ENCODE results near the gene HAVCR1.
"Not testable (repeated sequence)": the region's sequence is repeated elsewhere in the genome, so short reads cannot be mapped to it uniquely, and the experiment has no call there.

HAVCR1 gene

DNA sequence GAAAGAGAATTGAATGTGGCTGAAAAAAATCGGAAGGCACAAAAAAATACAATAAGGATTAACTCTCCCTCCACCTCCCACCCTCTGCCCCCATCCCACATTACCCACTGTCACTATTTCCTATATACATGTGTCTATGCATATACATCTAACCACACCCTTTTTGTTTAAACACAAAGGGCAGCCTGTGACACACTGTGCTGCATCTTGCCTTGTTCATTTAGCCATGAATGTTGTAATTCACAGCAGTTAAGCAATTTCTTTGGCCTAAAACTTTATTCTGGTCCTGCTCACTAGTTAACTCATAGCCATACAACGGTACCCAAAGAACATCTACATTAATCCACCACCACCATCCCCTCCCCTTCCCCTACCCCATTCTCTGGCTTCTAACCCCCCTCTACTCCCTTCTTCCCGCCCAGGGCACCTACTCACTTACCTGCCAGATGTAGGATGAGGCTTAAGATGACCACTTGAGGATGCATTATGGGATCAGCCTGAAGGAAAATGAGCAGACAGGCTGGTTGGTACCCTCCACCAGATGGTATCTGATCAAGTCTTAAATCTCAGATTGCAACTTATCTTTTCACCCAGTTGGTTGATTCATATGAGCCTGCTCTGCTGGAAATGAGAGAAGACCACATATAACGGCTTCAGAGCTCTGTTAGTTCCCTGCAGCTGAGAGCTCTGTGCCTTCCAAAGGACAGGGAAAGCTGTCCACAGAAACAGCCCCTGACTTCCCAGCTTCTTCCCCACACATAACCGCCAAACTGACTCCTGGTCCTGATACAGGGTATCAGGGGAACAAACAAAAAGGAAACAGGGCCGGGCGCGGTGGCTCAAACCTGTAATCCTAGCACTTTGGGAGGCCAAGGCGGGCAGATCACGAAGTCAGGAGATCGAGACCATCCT is 1.2 kb downstream of the HAVCR1 start:
- TF ChIP-seq, protein P1, sequence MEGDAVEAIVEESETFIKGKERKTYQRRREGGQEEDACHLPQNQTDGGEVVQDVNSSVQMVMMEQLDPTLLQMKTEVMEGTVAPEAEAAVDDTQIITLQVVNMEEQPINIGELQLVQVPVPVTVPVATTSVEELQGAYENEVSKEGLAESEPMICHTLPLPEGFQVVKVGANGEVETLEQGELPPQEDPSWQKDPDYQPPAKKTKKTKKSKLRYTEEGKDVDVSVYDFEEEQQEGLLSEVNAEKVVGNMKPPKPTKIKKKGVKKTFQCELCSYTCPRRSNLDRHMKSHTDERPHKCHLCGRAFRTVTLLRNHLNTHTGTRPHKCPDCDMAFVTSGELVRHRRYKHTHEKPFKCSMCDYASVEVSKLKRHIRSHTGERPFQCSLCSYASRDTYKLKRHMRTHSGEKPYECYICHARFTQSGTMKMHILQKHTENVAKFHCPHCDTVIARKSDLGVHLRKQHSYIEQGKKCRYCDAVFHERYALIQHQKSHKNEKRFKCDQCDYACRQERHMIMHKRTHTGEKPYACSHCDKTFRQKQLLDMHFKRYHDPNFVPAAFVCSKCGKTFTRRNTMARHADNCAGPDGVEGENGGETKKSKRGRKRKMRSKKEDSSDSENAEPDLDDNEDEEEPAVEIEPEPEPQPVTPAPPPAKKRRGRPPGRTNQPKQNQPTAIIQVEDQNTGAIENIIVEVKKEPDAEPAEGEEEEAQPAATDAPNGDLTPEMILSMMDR (IDR thresholded peaks at IDR 0.05; ENCODE audit: low read depth, low read length): no peak
- H3K36me3 ChIP-seq: no peaks in the 10 kb centered on the region
- H3K27me3 ChIP-seq: no peaks in the 10 kb centered on the region
- H3K9me3 ChIP-seq: no peaks in the 10 kb centered on the region
- DNase-seq: no peak
- H3K4me1 ChIP-seq: no peaks in the 10 kb centered on the region
- no peak overlapping the region for H3K4me3 ChIP-seq (ENCODE audit: low read depth, low read length)

DNA sequence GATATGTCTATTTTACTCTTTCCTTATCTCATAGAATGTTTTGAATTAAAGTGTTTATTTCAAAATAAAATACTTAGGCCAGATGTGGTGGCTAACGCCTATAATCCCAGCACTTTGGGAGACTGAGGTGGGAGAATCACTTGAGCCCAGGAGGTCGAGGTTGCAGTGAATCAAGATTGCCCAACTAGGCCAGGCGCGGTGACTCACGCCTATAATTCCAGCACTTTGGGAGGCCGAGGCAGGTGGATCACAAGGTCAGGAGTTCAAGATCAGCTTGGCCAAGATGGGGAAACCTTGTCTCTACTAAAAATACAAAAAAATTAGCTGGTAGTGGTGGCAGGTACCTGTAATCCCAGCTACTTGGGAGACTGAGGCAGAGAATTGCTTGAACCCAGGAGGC is 2.1 kb downstream of the HAVCR1 start:
- DNase-seq; H3K36me3 ChIP-seq; H3K27me3 ChIP-seq; H3K9me3 ChIP-seq; H3K4me3 ChIP-seq (ENCODE audit: low read depth, low read length); H3K4me1 ChIP-seq: not testable (repeated sequence)

GRCh38 chr5:157051604-157052245 is 7.2 kb downstream of the HAVCR1 start:
- Histone ChIP-seq H3K4me1 (no peaks in the 10 kb centered on the region), H3K9me3 (no peaks in the 10 kb centered on the region), H3K27me3 (no peaks in the 10 kb centered on the region), H3K4me3 (ENCODE audit: low read depth, low read length) (no peak overlapping the region), H3K36me3 (no peaks in the 10 kb centered on the region)
- no peak for DNase-seq
- TF ChIP-seq, protein P1 (IDR thresholded peaks at IDR 0.05; ENCODE audit: low read depth, low read length): no peak

GRCh38 chr5:157050050-157050449 is 8.9 kb downstream of the HAVCR1 start:
- no peaks in the 10 kb centered on the region for H3K4me1 ChIP-seq
- no peak for DNase-seq
- TF ChIP-seq, protein P1 (IDR thresholded peaks at IDR 0.05; ENCODE audit: low read depth, low read length): no peak
- H3K4me3 ChIP-seq (ENCODE audit: low read depth, low read length): no peak overlapping the region
- H3K27me3 ChIP-seq: no peaks in the 10 kb centered on the region
- no peaks in the 10 kb centered on the region for H3K9me3 ChIP-seq
- H3K36me3 ChIP-seq: no peaks in the 10 kb centered on the region

- DNase-seq: no peak
- Histone ChIP-seq H3K4me1 (no peaks in the 10 kb centered on the region), H3K36me3 (no peaks in the 10 kb centered on the region), H3K9me3 (no peaks in the 10 kb centered on the region), H3K27me3 (no peaks in the 10 kb centered on the region), H3K4me3 (ENCODE audit: low read depth, low read length) (no peak overlapping the region)
- TF ChIP-seq, protein P1 (IDR thresholded peaks at IDR 0.05; ENCODE audit: low read depth, low read length): no peak
Observed at GRCh38 chr5:157049605-157050004, 9.3 kb downstream of the HAVCR1 start.

DNA sequence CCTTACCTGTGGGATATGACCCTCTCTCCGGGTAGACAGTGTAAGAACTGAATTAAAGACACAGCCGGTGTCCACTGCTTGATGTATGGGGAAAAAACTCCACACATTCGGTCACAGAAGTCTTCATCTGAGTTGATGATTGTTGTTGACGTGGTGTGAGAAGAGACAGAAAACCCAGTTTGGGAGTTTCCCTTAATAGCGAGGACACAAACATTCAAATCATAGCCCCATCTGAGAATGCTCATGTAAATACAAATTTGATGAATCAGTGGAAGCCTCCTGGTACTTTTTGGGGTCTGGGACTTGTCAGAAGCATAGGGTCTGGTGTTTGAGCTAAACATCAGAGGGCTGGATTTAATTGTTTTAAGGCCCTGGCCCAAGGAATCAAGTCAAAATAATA is 11.0 kb downstream of the HAVCR1 start:
- Histone ChIP-seq H3K36me3 (no peaks in the 10 kb centered on the region), H3K4me3 (ENCODE audit: low read depth, low read length) (no peak overlapping the region), H3K4me1 (no peaks in the 10 kb centered on the region), H3K9me3 (no peaks in the 10 kb centered on the region), H3K27me3 (no peaks in the 10 kb centered on the region)
- no peak for DNase-seq
- TF ChIP-seq, protein P1 (IDR thresholded peaks at IDR 0.05; ENCODE audit: low read depth, low read length): no peak

GRCh38 chr5:157047016-157047415 is 11.9 kb downstream of the HAVCR1 start:
- not testable (repeated sequence) for DNase-seq; H3K4me3 ChIP-seq (ENCODE audit: low read depth, low read length); H3K4me1 ChIP-seq; H3K36me3 ChIP-seq; H3K9me3 ChIP-seq; H3K27me3 ChIP-seq

Data from BE2C (cell line).